HL-60 (cell line): ENCODE measurements around the gene MLN.

ENCODE experiments used
- DNase-seq, 2 experiments: peaks; one replicate each; pipeline ENCODE4 v3.0.0-alpha.2; 2010 to 2020; ENCODE audit warnings: low read depth in 1 of 2, low spot score in 1 of 2
- H3K27ac ChIP-seq: fragments of 250-450 bp; sonication (Bioruptor Pico); replicated peaks from 2 replicates; pipeline ENCODE4 v1.5.1; 2020; ENCODE audit warnings: mild to moderate bottlenecking, moderate library complexity
- H3K27me3 ChIP-seq: fragments of 250-450 bp; sonication (Bioruptor Pico); 2 replicates; pipeline ENCODE4 v1.5.1; 2021; ENCODE audit warnings: mild to moderate bottlenecking, moderate library complexity; ENCODE audit not compliant: insufficient read depth, poor library complexity, severe bottlenecking
- H3K4me3 ChIP-seq: replicated peaks from 2 replicates; pipeline ENCODE4 v1.5.1; 2011; ENCODE audit warnings: mild to moderate bottlenecking, control low read depth, low read length; ENCODE audit not compliant: insufficient read depth
- CTCF ChIP-seq: IDR thresholded peaks from one replicate; pipeline ENCODE4 v1.5.1; 2011; ENCODE audit warnings: low read length, control low read depth, inconsistent platforms; ENCODE audit not compliant: insufficient read depth
- GABPA ChIP-seq: IDR thresholded peaks from 2 replicates; pipeline ENCODE4 v1.6.1; 2012; ENCODE audit warnings: low read depth
- POLR2AphosphoS5 ChIP-seq: IDR thresholded peaks from 2 replicates; pipeline ENCODE4 v1.6.1; 2012; ENCODE audit warnings: low read depth
- REST ChIP-seq: IDR thresholded peaks from 2 replicates; pipeline ENCODE4 v1.6.1; 2012; ENCODE audit warnings: low read depth; ENCODE audit not compliant: insufficient replicate concordance
- SPI1 ChIP-seq: IDR thresholded peaks from 2 replicates; pipeline ENCODE4 v1.6.1; 2012; ENCODE audit warnings: low read depth, mild to moderate bottlenecking, borderline replicate concordance

MLN gene

GRCh38 chr6:33750244-33750991 is 53.4 kb downstream of the MLN start:
- Histone ChIP-seq H3K27me3 (peaks cover 4% of the 10 kb centered on the region), H3K4me3 (no peak overlapping the region), H3K27ac (no peak overlapping the region)
- DNase-seq: no peak
- TF ChIP-seq GABPA (no peak), SPI1 (no peak), REST (no peak), POLR2AphosphoS5 (no peak)

- TF ChIP-seq POLR2AphosphoS5 (no peak), SPI1 (no peak), CTCF (no peak), REST (no peak), GABPA (no peak)
- Histone ChIP-seq H3K27ac (no peak overlapping the region), H3K4me3 (no peak overlapping the region), H3K27me3 (peaks cover 4% of the 10 kb centered on the region)
- DNase-seq: no peak
Observed at GRCh38 chr6:33749401-33749800, 54.4 kb downstream of the MLN start.

- TF ChIP-seq POLR2AphosphoS5: no peak
- no peak for TF ChIP-seq REST
- TF ChIP-seq CTCF: no peak
- no peak for TF ChIP-seq GABPA
- TF ChIP-seq SPI1: no peak
- no peak for DNase-seq
- peaks cover 4% of the 10 kb centered on the region for H3K27me3 ChIP-seq
- H3K4me3 ChIP-seq: no peak overlapping the region
- H3K27ac ChIP-seq: no peak overlapping the region
Observed at GRCh38 chr6:33748841-33749240, 55.0 kb downstream of the MLN start.
